GM19438 (cell line): ENCODE measurements around the gene EPHB3.
"Not testable (repeated sequence)": the region's sequence is repeated elsewhere in the genome, so short reads cannot be mapped to it uniquely, and the experiment has no call there.

Source experiments
- ATAC-seq: cut with Tn5 transposase; IDR thresholded peaks from one replicate; pipeline ENCODE4 v1.9.1; 2021; ENCODE audit warnings: low read depth; ENCODE audit not compliant: unreplicated experiment

Gene EPHB3

GRCh38 chr3:184618811-184619210 lies 57.2 kb downstream of the EPHB3 start:
- no peak for ATAC-seq

GRCh38 chr3:184619369-184619768 lies 57.8 kb downstream of the EPHB3 start:
- ATAC-seq, result no peak

DNA sequence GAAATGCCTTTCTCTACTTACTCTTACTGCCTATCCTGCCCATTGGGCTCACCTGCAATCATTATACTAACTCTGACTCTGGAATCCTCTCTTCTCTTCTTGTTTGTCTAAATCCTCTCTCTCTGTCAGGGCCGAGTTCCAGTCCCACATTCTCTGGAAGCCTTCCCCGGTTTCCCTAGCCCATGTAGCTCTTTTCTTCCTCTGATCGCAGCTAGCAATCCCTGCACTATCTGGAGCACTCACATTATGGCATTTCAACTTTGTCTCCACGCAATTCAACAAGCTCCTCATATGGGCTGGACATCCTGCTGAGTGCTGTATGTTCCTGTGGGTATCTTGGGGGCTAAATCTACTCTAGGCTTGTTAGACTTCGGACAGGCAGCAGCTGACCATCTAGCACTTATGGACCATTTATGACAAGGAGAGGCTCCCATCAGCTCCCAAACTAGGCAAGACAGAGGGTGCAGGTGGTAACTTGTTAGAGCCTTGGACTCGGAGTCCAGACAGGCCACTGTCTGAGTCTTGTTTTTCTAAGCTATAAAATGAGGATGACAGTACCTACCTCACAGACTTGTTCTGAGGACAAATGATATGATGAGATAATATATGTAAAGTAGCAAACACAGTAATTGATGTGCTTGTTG lies 58.3 kb downstream of the EPHB3 start:
- no peak for ATAC-seq

- ATAC-seq, result no peak
Measured at GRCh38 chr3:184620475-184621119, 59.0 kb downstream of the EPHB3 start.

GRCh38 chr3:184622156-184622555 lies 60.6 kb downstream of the EPHB3 start:
- ATAC-seq, result not testable (repeated sequence)

DNA sequence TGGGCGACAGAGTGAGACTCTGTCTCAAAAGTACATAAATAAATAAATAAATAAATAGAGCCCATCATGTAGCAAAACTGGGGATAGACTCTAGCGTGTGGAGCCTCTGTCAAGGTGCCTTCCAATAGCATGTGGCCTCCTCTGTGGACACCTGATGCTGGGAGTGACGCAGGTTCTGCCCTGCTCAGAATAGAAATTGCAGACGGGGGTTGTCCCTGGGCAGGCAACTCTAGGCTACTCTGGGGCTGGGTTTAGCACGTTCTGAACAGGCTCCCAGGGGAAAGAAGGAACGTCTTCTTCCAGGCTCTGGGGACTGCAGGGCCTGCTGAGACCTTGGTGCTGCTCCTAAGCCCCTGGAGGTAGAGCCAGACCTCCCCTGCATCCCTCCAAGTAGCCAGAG lies 65.3 kb downstream of the EPHB3 start:
- ATAC-seq, result no peak

- no peak for ATAC-seq
Measured at GRCh38 chr3:184629555-184630160, 68.1 kb downstream of the EPHB3 start.

DNA sequence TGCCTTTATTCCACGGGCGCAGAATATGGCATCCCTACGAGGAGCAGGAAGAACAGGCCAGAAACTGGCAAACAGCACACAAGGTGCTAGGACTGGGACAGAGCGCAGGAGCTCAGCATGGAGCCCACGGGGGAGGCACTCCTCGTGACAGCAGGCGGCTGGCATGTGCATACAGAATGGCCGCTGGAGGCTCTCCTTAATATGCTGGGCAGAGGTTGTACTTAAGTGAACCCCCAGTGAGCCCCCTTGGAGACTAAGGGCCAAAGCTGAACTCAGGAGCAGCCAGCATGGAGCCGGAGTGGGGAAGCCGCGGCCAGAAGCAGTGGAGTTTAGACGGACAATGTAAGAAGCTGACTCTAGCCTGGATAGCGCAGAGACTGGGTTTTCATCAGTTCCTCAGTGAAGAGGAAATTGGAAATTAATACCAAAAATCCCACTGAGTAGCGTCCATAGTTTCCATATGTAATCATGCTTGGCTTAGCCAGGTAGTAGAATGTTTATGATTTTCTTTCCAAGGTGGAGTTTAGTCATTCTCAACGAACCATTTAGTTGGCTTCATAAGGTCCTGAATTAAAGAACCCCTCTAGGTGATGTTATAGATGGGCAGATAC lies 69.4 kb downstream of the EPHB3 start:
- no peak for ATAC-seq

GRCh38 chr3:184631472-184631861 lies 69.9 kb downstream of the EPHB3 start:
- ATAC-seq, result no peak
